CD14-positive monocyte (primary cell): ENCODE results near the gene ALPK3. TPM values are rescaled to one million over a fixed set of nuclear protein-coding genes. Genes with fewer than 3 reads are reported as not detected.

Source experiments
- DNase-seq, 3 donors: peaks; one replicate each; pipeline ENCODE4 v3.0.0-alpha.2; 2011 to 2022
- H2AFZ ChIP-seq: 2 replicates; pipeline ENCODE4 v1.6.0; 2012; ENCODE audit warnings: mild to moderate bottlenecking, low read depth, low read length, inconsistent platforms; ENCODE audit not compliant: insufficient read depth, poor library complexity, severe bottlenecking
- H3K27ac ChIP-seq, 2 donors: 1 replicate in 1 of 2; 2 replicates in 1 of 2; pipeline ENCODE4 v1.5.1; 2012 to 2013; ENCODE audit warnings: low read length in 2 of 2, control low read depth in 1 of 2, inconsistent platforms in 1 of 2, low read depth in 1 of 2, mild to moderate bottlenecking in 1 of 2
- H3K27me3 ChIP-seq, 2 donors: one replicate each; pipeline versions ENCODE4 v1.6.0 to v1.6.1; 2011 to 2013; ENCODE audit warnings: low read length in 2 of 2; ENCODE audit not compliant: control insufficient read depth in 2 of 2, insufficient read depth in 2 of 2
- H3K36me3 ChIP-seq, 2 donors: replicated peaks in 1 of 2; 1 replicate in 1 of 2; 2 replicates in 1 of 2; pipeline versions ENCODE4 v1.5.1 to v1.6.1; 2012 to 2013; ENCODE audit warnings: low read length in 2 of 2, control low read depth in 1 of 2, inconsistent platforms in 1 of 2, mild to moderate bottlenecking in 1 of 2; ENCODE audit not compliant: insufficient read depth in 2 of 2, control insufficient read depth in 1 of 2
- H3K4me1 ChIP-seq, 2 donors: 1 replicate in 1 of 2; 2 replicates in 1 of 2; pipeline versions ENCODE4 v1.5.1 to v1.6.1; 2012 to 2013; ENCODE audit warnings: low read length in 2 of 2, control low read depth in 1 of 2, inconsistent platforms in 1 of 2, mild to moderate bottlenecking in 1 of 2, moderate library complexity in 1 of 2; ENCODE audit not compliant: insufficient read depth in 2 of 2, control insufficient read depth in 1 of 2
- H3K4me2 ChIP-seq: replicated peaks from 2 replicates; pipeline ENCODE3; 2012; ENCODE audit warnings: low read length, moderate library complexity, mild to moderate bottlenecking; ENCODE audit not compliant: poor library complexity, severe bottlenecking; ENCODE audit errors: extremely low read depth
- H3K4me3 ChIP-seq, 3 experiments: fragments of 200-600 bp in 1 of 3; sonication (generic) in 1 of 3; replicated peaks in 1 of 3; 1 replicate in 2 of 3; 2 replicates in 1 of 3; pipeline ENCODE4 v1.5.1; 2011 to 2013; ENCODE audit warnings: low read length in 3 of 3, mild to moderate bottlenecking in 3 of 3, control low read depth in 2 of 3, low read depth in 2 of 3, inconsistent platforms in 1 of 3, moderate library complexity in 1 of 3
- H3K79me2 ChIP-seq: 2 replicates; pipeline ENCODE4 v1.6.0; 2012; ENCODE audit warnings: mild to moderate bottlenecking, control low read depth, inconsistent platforms, low read length, moderate library complexity; ENCODE audit not compliant: insufficient read depth
- H3K9ac ChIP-seq: 2 replicates; pipeline ENCODE4 v1.6.0; 2017; ENCODE audit warnings: low read length, mild to moderate bottlenecking; ENCODE audit not compliant: insufficient read depth, poor library complexity, severe bottlenecking
- H3K9me3 ChIP-seq, 2 donors: replicated peaks in 1 of 2; 1 replicate in 1 of 2; 2 replicates in 1 of 2; pipeline versions ENCODE4 v1.5.1 to v1.6.1; 2012 to 2013; ENCODE audit warnings: low read length in 2 of 2, control low read depth in 1 of 2; ENCODE audit not compliant: control insufficient read depth in 1 of 2, insufficient read depth in 1 of 2
- H4K20me1 ChIP-seq: 2 replicates; pipeline ENCODE4 v1.6.0; 2012; ENCODE audit warnings: mild to moderate bottlenecking, low read length, control low read depth, moderate library complexity; ENCODE audit not compliant: insufficient read depth
- H3K27ac Mint-ChIP-seq, 7 donors: one replicate each; pipeline ENCODE4 v1.8.0; 2020; ENCODE audit warnings: mild to moderate bottlenecking in 7 of 7, mixed read lengths in 7 of 7, moderate library complexity in 6 of 7, inconsistent platforms in 2 of 7
- H3K27me3 Mint-ChIP-seq, 3 donors: one replicate each; pipeline ENCODE4 v1.8.0; 2021 to 2022; ENCODE audit warnings: low read depth in 3 of 3, mild to moderate bottlenecking in 3 of 3, mixed read lengths in 3 of 3, moderate library complexity in 3 of 3, inconsistent platforms in 1 of 3
- H3K36me3 Mint-ChIP-seq, 2 donors: one replicate each; pipeline ENCODE4 v1.8.0; 2020; ENCODE audit warnings: mixed read lengths in 2 of 2, inconsistent platforms in 1 of 2, mild to moderate bottlenecking in 1 of 2
- H3K4me1 Mint-ChIP-seq: one replicate; pipeline ENCODE4 v1.8.0; 2020; ENCODE audit warnings: mild to moderate bottlenecking, mixed read lengths
- H3K4me3 Mint-ChIP-seq, 2 donors: one replicate each; pipeline ENCODE4 v1.8.0; 2020; ENCODE audit warnings: mild to moderate bottlenecking in 2 of 2, mixed read lengths in 2 of 2, moderate library complexity in 1 of 2
- H3K9me3 Mint-ChIP-seq, 7 donors: one replicate each; pipeline ENCODE4 v1.8.0; 2020 to 2022; ENCODE audit warnings: mixed read lengths in 7 of 7, mild to moderate bottlenecking in 6 of 7, moderate library complexity in 6 of 7, inconsistent platforms in 2 of 7
- WGBS: methylation state at CpG from one replicate; pipeline ENCODE4 v1.1.5; 2013; ENCODE audit warnings: missing lambda C conversion rate; ENCODE audit not compliant: insufficient coverage; 5-methylcytosine and 5-hydroxymethylcytosine counted together
- intact Hi-C, 2 donors: fragments of 100-400 bp; cut with micrococcal nuclease; formaldehyde crosslinking; loops; one replicate each; pipeline versions ENCODE4 v1.15.0 to v1.15.1; 2023
- polyA plus RNA-seq, 3 donors: library from polyadenylated mRNA; depleted of rRNA in 1 of 3; unstranded in 2 of 3; stranded (reverse) in 1 of 3; fragments of 300-500 nt in 2 of 3; fragments of >200 nt in 1 of 3; fragmentation: Illumina TruSeq in 2 of 3; gene quantifications; 1 replicate in 2 of 3; 2 replicates in 1 of 3; pipeline ENCODE4 v1.2.3, GENCODE V29; 2012 to 2021
- TF ChIP-seq, protein P1 (sequence below): fragments of 200-600 bp; IDR thresholded peaks from one replicate; pipeline ENCODE4 v1.8.0; 2022; ENCODE audit warnings: antibody characterized with exemption, mild to moderate bottlenecking

ALPK3 gene
- polyA plus RNA-seq, 3 donors = 0.02 to 0.12 TPM; not detected in 1

DNA sequence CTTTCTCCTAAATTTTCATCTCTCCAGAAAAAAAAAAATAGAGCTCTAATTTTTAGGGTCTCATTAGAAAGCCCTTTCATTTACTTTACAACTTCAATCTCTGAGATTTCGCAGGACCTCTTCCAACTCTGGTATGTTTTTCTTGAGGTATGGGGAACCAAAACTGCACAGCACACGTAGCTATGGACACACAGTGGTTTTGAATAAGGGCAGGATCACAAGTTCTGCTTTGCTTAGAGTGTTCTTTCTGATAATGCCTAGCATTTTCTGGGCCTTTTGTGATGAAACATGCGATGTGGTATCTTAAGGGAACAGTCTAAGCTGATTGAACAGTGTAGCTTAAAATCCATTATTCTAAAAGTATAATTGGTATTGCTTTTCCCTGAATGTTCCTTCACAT, 43.4 kb upstream of the ALPK3 start:
- H3K36me3 Mint-ChIP-seq = peaks cover 40 to 59% of the 10 kb centered on the region in 2 donors
- Histone ChIP-seq H3K27me3 (no peaks in the 10 kb centered on the region), H3K9ac (no peak overlapping the region), H3K4me3 (no peak overlapping the region), H3K79me2 (peaks cover 100% of the 10 kb centered on the region), H3K27ac (peak overlapping the region in 1 of 2 donors; percentile 61), H3K9me3 (no peaks in the 10 kb centered on the region), H3K4me2 (peak overlapping the region; percentile 17), H2AFZ (no peak overlapping the region), H4K20me1 (peaks cover 100% of the 10 kb centered on the region), H3K36me3 (peaks cover 33 to 55% of the 10 kb centered on the region in 2 donors), H3K4me1 (peaks cover 38 to 40% of the 10 kb centered on the region in 2 donors)
- no CpG with 5 or more reads among the region's 3 CpGs for WGBS
- intact Hi-C loops = loop anchor here in 1 of 2 donors (5.0 kb wide), 2 partner anchors 116 to 186 kb away; partner anchors contain the start of gene NMB
- no peaks in the 10 kb centered on the region for H3K9me3 Mint-ChIP-seq
- H3K27ac Mint-ChIP-seq = peak overlapping the region; percentile 75 to 89 (median 87)
- peaks cover 48% of the 10 kb centered on the region for H3K4me1 Mint-ChIP-seq
- no peak overlapping the region for H3K4me3 Mint-ChIP-seq
- peak; percentile 33 to 38 (median 38) for DNase-seq
- H3K27me3 Mint-ChIP-seq = peaks cover 0 to 2% (median 0%) of the 10 kb centered on the region in 3 donors
- TF ChIP-seq, protein P1, sequence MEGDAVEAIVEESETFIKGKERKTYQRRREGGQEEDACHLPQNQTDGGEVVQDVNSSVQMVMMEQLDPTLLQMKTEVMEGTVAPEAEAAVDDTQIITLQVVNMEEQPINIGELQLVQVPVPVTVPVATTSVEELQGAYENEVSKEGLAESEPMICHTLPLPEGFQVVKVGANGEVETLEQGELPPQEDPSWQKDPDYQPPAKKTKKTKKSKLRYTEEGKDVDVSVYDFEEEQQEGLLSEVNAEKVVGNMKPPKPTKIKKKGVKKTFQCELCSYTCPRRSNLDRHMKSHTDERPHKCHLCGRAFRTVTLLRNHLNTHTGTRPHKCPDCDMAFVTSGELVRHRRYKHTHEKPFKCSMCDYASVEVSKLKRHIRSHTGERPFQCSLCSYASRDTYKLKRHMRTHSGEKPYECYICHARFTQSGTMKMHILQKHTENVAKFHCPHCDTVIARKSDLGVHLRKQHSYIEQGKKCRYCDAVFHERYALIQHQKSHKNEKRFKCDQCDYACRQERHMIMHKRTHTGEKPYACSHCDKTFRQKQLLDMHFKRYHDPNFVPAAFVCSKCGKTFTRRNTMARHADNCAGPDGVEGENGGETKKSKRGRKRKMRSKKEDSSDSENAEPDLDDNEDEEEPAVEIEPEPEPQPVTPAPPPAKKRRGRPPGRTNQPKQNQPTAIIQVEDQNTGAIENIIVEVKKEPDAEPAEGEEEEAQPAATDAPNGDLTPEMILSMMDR = no peak

DNA sequence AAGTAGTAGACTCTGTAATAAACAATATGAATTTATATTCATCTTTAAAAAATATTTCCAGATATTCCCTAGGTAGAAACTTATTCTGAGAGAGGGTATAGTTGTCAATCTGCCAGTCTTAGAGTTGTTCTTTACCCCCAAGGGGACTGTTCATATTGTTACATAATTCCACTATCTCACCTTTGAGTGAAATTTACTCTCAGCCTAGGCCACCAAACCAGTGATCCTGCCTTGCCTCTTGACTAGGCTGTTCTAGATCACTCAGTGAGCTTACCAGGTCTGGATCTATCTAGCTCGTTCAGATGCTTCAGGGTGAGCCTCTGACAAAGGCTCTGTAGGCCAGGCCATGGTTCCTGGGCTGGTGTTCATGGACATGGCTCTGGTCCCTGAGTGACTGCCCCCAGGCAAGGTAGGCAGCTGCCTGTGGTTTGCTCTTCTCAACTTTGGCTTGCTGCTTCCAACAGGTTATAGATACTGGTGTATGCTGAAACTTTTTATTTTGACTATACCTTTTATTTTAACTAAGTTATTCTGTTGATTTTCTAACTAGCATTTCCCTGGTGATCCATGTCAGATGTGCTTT, 41.2 kb upstream of the ALPK3 start:
- Mint-ChIP-seq H3K36me3 (peaks cover 32 to 57% of the 10 kb centered on the region in 2 donors), H3K9me3 (no peaks in the 10 kb centered on the region), H3K27ac (peak overlapping the region in 4 of 7 donors; percentile 18 to 81 (median 38)), H3K4me1 (peaks cover 36% of the 10 kb centered on the region), H3K27me3 (peaks cover 0 to 2% (median 0%) of the 10 kb centered on the region in 3 donors), H3K4me3 (no peak overlapping the region)
- intact Hi-C loops = no loop called here
- Histone ChIP-seq H3K36me3 (peaks cover 27 to 49% of the 10 kb centered on the region in 2 donors), H3K9me3 (no peaks in the 10 kb centered on the region), H4K20me1 (peaks cover 99% of the 10 kb centered on the region), H3K9ac (no peak overlapping the region), H3K4me2 (no peak overlapping the region), H2AFZ (no peak overlapping the region), H3K27ac (peak overlapping the region in 1 of 2 donors; percentile 42), H3K4me3 (no peak overlapping the region), H3K79me2 (peaks cover 99% of the 10 kb centered on the region), H3K4me1 (peaks cover 35% of the 10 kb centered on the region in 2 donors), H3K27me3 (no peaks in the 10 kb centered on the region)
- WGBS = 100% methylated on average over 1 of the region's 1 CpG
- no peak for DNase-seq
- TF ChIP-seq, protein P1 = no peak
